ENCODE results near the gene FBLN2. TPM values are rescaled to one million over a fixed set of nuclear protein-coding genes. Genes with fewer than 3 reads are reported as not detected.

Gene FBLN2
- total and polyA plus RNA-seq, 2 of the 13 experiments (the other 11 are each of a cell fraction or from before 2014, with no cell fraction given): not detected

GRCh38 chr3:13677272-13677671 is 128.3 kb downstream of the FBLN2 start:
- BruUV-seq (replicated peaks): no TSS peak
- peaks cover 2 to 39% of the 10 kb centered on the region in 2 experiments; a peak in 4 of 5 replicates for H3K27me3 ChIP-seq (ENCODE audit: control insufficient read depth in 1 of 2, insufficient read depth in 2 of 2, low read length in 2 of 2)
- H3K9me3 ChIP-seq (ENCODE audit: low read length): no peaks in the 10 kb centered on the region
- H3K4me3 ChIP-seq (replicated peaks in 1 of 3; ENCODE audit: insufficient read depth in 1 of 3, low read depth in 2 of 3, low read length in 3 of 3): no peak overlapping the region
- in situ Hi-C loops (cut with HindIII; ENCODE audit: extremely low pct_ligation_motif_present, low pct_unique_long_range_greater_than_20kb) (no loop called here), intact Hi-C loops (cut with micrococcal nuclease; ENCODE audit: unreplicated experiment) (no loop called here)
- no peak overlapping the region for H3K27ac ChIP-seq (ENCODE audit: extremely low read length, insufficient read depth, low read length)
- ChIA-PET CTCF (ENCODE audit: low intra/inter-chr PET ratio, low total read pairs) (no interaction called here), POLR2A (no interaction called here)
- TF ChIP-seq ZNF329 (CRISPR knock-in tag; IDR thresholded peaks at IDR 0.05; ENCODE audit: low read depth): peak; percentile 97
- TF ChIP-seq ZBTB1 (CRISPR knock-in tag; IDR thresholded peaks at IDR 0.05; ENCODE audit: borderline replicate concordance): no peak
- no peak for DNase-seq (ENCODE audit: low spot score)
- H3K79me2 ChIP-seq (ENCODE audit: insufficient read depth, low read length): no peaks in the 10 kb centered on the region
- H4K20me1 ChIP-seq (ENCODE audit: insufficient read depth, low read length): no peaks in the 10 kb centered on the region
- no peak overlapping the region for H3K9ac ChIP-seq (ENCODE audit: insufficient read depth, low read depth, low read length)
- 20% methylated on average over 4 of the region's 4 CpGs for WGBS (ENCODE audit: low lambda C conversion rate)
- no peak overlapping the region for H3K4me2 ChIP-seq (ENCODE audit: low read depth, low read length)
- no peaks in the 10 kb centered on the region for H3K36me3 ChIP-seq (replicated peaks in 1 of 2; ENCODE audit: control insufficient read depth in 1 of 2, insufficient read depth in 2 of 2, low read length in 2 of 2)
- FAIRE-seq: no peak
- no peak for ATAC-seq
- H3K4me1 ChIP-seq (ENCODE audit: insufficient read depth, low read length): peaks cover 13% of the 10 kb centered on the region
- no peak overlapping the region for H2AFZ ChIP-seq (ENCODE audit: low read length)

GRCh38 chr3:13681931-13682330 is 133.0 kb downstream of the FBLN2 start:
- H3K27me3 ChIP-seq (ENCODE audit: control insufficient read depth in 1 of 2, insufficient read depth in 2 of 2, low read length in 2 of 2): peaks cover 2 to 47% of the 10 kb centered on the region in 2 experiments; a peak in 4 of 5 replicates
- in situ Hi-C loops (cut with HindIII; ENCODE audit: extremely low pct_ligation_motif_present, low pct_unique_long_range_greater_than_20kb) (no loop called here), intact Hi-C loops (cut with micrococcal nuclease; ENCODE audit: unreplicated experiment) (no loop called here)
- DNase-seq (ENCODE audit: low spot score): no peak
- ChIA-PET POLR2A (no interaction called here), CTCF (ENCODE audit: low intra/inter-chr PET ratio, low total read pairs) (no interaction called here)
- H2AFZ ChIP-seq (ENCODE audit: low read length): no peak overlapping the region
- WGBS (ENCODE audit: low lambda C conversion rate): 69% methylated on average over 15 of the region's 17 CpGs
- TF ChIP-seq ZNF143 (CRISPR knock-in tag; IDR thresholded peaks at IDR 0.05) (no peak), EED (CRISPR knock-in tag; IDR thresholded peaks at IDR 0.05) (no peak), ZC3H4 (CRISPR knock-in tag; IDR thresholded peaks at IDR 0.05; ENCODE audit: borderline replicate concordance) (no peak), NBN (conservative IDR thresholded peaks at IDR 0.05) (no peak), STAT5B (CRISPR knock-in tag; IDR thresholded peaks at IDR 0.05) (no peak), ARHGAP35 (CRISPR knock-in tag; IDR thresholded peaks at IDR 0.05; ENCODE audit: borderline replicate concordance) (no peak), HBP1 (CRISPR knock-in tag; IDR thresholded peaks at IDR 0.05; ENCODE audit: low read depth) (no peak), ZNF260 (CRISPR knock-in tag; IDR thresholded peaks at IDR 0.05; ENCODE audit: borderline replicate concordance, low read depth) (no peak), ZNF253 (CRISPR knock-in tag; IDR thresholded peaks at IDR 0.05; ENCODE audit: borderline replicate concordance) (no peak), HNF4A (CRISPR knock-in tag; IDR thresholded peaks at IDR 0.05) (no peak), ZNF792 (CRISPR knock-in tag; IDR thresholded peaks at IDR 0.05) (no peak), MTF1 (CRISPR knock-in tag; IDR thresholded peaks at IDR 0.05) (no peak), CBFB (CRISPR knock-in tag; IDR thresholded peaks at IDR 0.05) (no peak), CREB1 (IDR thresholded peaks at IDR 0.05) (no peak), CREB1 (CRISPR knock-in tag; IDR thresholded peaks at IDR 0.05) (no peak), MLX (CRISPR knock-in tag; IDR thresholded peaks at IDR 0.05) (no peak), ZNF674 (CRISPR knock-in tag; IDR thresholded peaks at IDR 0.05; ENCODE audit: low read depth) (no peak)
- BruUV-seq (replicated peaks): no TSS peak
- no peaks in the 10 kb centered on the region for H4K20me1 ChIP-seq (ENCODE audit: insufficient read depth, low read length)
- H3K27ac ChIP-seq (ENCODE audit: extremely low read length, insufficient read depth, low read length): no peak overlapping the region
- ATAC-seq: no peak
- no peak for FAIRE-seq
- no peaks in the 10 kb centered on the region for H3K4me1 ChIP-seq (ENCODE audit: insufficient read depth, low read length)
- H3K9ac ChIP-seq (ENCODE audit: insufficient read depth, low read depth, low read length): no peak overlapping the region
- no peaks in the 10 kb centered on the region for H3K79me2 ChIP-seq (ENCODE audit: insufficient read depth, low read length)
- no peak overlapping the region for H3K4me2 ChIP-seq (ENCODE audit: low read depth, low read length)
- H3K9me3 ChIP-seq (ENCODE audit: low read length): no peaks in the 10 kb centered on the region
- H3K36me3 ChIP-seq (replicated peaks in 1 of 2; ENCODE audit: control insufficient read depth in 1 of 2, insufficient read depth in 2 of 2, low read length in 2 of 2): no peaks in the 10 kb centered on the region
- no peak overlapping the region for H3K4me3 ChIP-seq (replicated peaks in 1 of 3; ENCODE audit: insufficient read depth in 1 of 3, low read depth in 2 of 3, low read length in 3 of 3)

All from HepG2 (cell line).